Fibroblast of lung (primary cell): ENCODE data around the gene TCP11L2. TPM values are rescaled to one million over a fixed set of nuclear protein-coding genes. Genes with fewer than 3 reads are reported as not detected.

Source experiments
- DNase-seq, 2 donors: peaks; one replicate each; pipeline versions ENCODE4 v3.0.0 to v3.0.0-alpha.2; 2010; ENCODE audit warnings: low read depth in 2 of 2
- H2AFZ ChIP-seq: 2 replicates; pipeline ENCODE4 v1.5.1; 2012; ENCODE audit warnings: low read length, control low read depth, inconsistent platforms
- H3K27ac ChIP-seq: 2 replicates; pipeline ENCODE4 v1.5.1; 2011; ENCODE audit warnings: low read length, control low read depth; ENCODE audit not compliant: insufficient read depth
- H3K27me3 ChIP-seq: 2 replicates; pipeline ENCODE4 v1.5.1; 2011; ENCODE audit warnings: mild to moderate bottlenecking, low read length; ENCODE audit not compliant: control insufficient read depth, insufficient read depth
- H3K36me3 ChIP-seq: 2 replicates; pipeline ENCODE4 v1.5.1; 2011; ENCODE audit warnings: low read length; ENCODE audit not compliant: control insufficient read depth, insufficient read depth
- H3K4me1 ChIP-seq: 2 replicates; pipeline ENCODE4 v1.5.1; 2011; ENCODE audit warnings: low read length; ENCODE audit not compliant: control insufficient read depth, insufficient read depth; ENCODE audit errors: extremely low read depth
- H3K4me2 ChIP-seq: 2 replicates; pipeline ENCODE4 v1.5.1; 2011; ENCODE audit warnings: low read length, control low read depth; ENCODE audit not compliant: insufficient read depth; ENCODE audit errors: extremely low read depth
- H3K4me3 ChIP-seq, 4 experiments: fragments of 200-600 bp in 1 of 4; sonication (generic) in 1 of 4; replicated peaks in 1 of 4; 2 replicates each; pipeline ENCODE4 v1.5.1; 2011 to 2016; ENCODE audit warnings: low read length in 4 of 4, low read depth in 3 of 4, mild to moderate bottlenecking in 3 of 4, control low read depth in 2 of 4, inconsistent platforms in 1 of 4, mixed read lengths in 1 of 4; ENCODE audit not compliant: insufficient read depth in 1 of 4; ENCODE audit errors: control extremely low read depth in 1 of 4
- H3K79me2 ChIP-seq: 2 replicates; pipeline ENCODE4 v1.5.1; 2012; ENCODE audit warnings: mild to moderate bottlenecking, low read length, inconsistent platforms; ENCODE audit not compliant: control insufficient read depth, insufficient read depth
- H3K9ac ChIP-seq: 2 replicates; pipeline ENCODE4 v1.5.1; 2011; ENCODE audit warnings: mild to moderate bottlenecking, low read length, control low read depth; ENCODE audit not compliant: insufficient read depth
- H3K9me3 ChIP-seq: 2 replicates; pipeline ENCODE4 v1.5.1; 2012; ENCODE audit warnings: low read depth, low read length; ENCODE audit not compliant: control insufficient read depth, insufficient read depth
- H4K20me1 ChIP-seq: 2 replicates; pipeline ENCODE4 v1.5.1; 2011; ENCODE audit warnings: low read length; ENCODE audit not compliant: control insufficient read depth, insufficient read depth; ENCODE audit errors: extremely low read depth
- CTCF ChIP-seq, 2 donors: IDR thresholded peaks in 1 of 2; conservative IDR thresholded peaks in 1 of 2; 1 replicate in 1 of 2; 2 replicates in 1 of 2; pipeline ENCODE4 v1.5.1; 2011 to 2012; ENCODE audit warnings: low read length in 2 of 2, control low read depth in 1 of 2, inconsistent platforms in 1 of 2, low read depth in 1 of 2, mild to moderate bottlenecking in 1 of 2
- EZH2 ChIP-seq: IDR thresholded peaks from 2 replicates; pipeline ENCODE4 v1.5.1; 2012; ENCODE audit warnings: low read length, control low read depth, mild to moderate bottlenecking; ENCODE audit errors: missing control alignments
- polyA plus RNA-seq, 2 donors: library from polyadenylated mRNA; depleted of rRNA in 1 of 2; stranded (reverse) in 1 of 2; unstranded in 1 of 2; fragments of >200 nt; gene quantifications; 2 replicates each; pipeline ENCODE4 v1.2.1, GENCODE V29; 2011 to 2012; ENCODE audit warnings: missing spikeins in 1 of 2
- total RNA-seq: library from RNA; depleted of rRNA; stranded (reverse); fragments of >200 nt; gene quantifications from 2 replicates; pipeline ENCODE4 v1.2.1, GENCODE V29; 2014

The TCP11L2 gene
- total and polyA plus RNA-seq, 2 donors (not counting 1 experiment from before 2014, with no cell fraction given) = 23.6 to 82.6 TPM

- Histone ChIP-seq H3K79me2 (no peaks in the 10 kb centered on the region), H3K27ac (no peak overlapping the region), H3K36me3 (no peaks in the 10 kb centered on the region), H3K27me3 (no peaks in the 10 kb centered on the region), H3K9ac (no peak overlapping the region), H2AFZ (no peak overlapping the region), H4K20me1 (no peaks in the 10 kb centered on the region), H3K4me3 (no peak overlapping the region), H3K9me3 (no peaks in the 10 kb centered on the region), H3K4me2 (no peak overlapping the region), H3K4me1 (peaks cover 3% of the 10 kb centered on the region)
- TF ChIP-seq CTCF (conservative IDR thresholded peaks at IDR 0.05 in 1 of 2, IDR thresholded peaks at IDR 0.05 in 1 of 2; ENCODE audit: low read depth in 1 of 2, low read length in 2 of 2) (no peak), EZH2 (no peak)
- DNase-seq = no peak
Measured at GRCh38 chr12:106332536-106332935, 30.0 kb downstream of the TCP11L2 start.

- no peaks in the 10 kb centered on the region for H3K79me2 ChIP-seq
- DNase-seq = no peak
- H3K4me1 ChIP-seq = peaks cover 3% of the 10 kb centered on the region
- H4K20me1 ChIP-seq = no peaks in the 10 kb centered on the region
- no peaks in the 10 kb centered on the region for H3K27me3 ChIP-seq
- H3K27ac ChIP-seq = no peak overlapping the region
- no peak for TF ChIP-seq EZH2
- TF ChIP-seq CTCF (conservative IDR thresholded peaks at IDR 0.05 in 1 of 2, IDR thresholded peaks at IDR 0.05 in 1 of 2; ENCODE audit: low read depth in 1 of 2, low read length in 2 of 2) = no peak
- no peak overlapping the region for H3K4me2 ChIP-seq
- no peak overlapping the region for H3K9ac ChIP-seq
- no peak overlapping the region for H3K4me3 ChIP-seq
- H3K9me3 ChIP-seq = no peaks in the 10 kb centered on the region
- no peaks in the 10 kb centered on the region for H3K36me3 ChIP-seq
- no peak overlapping the region for H2AFZ ChIP-seq
Measured at GRCh38 chr12:106333010-106333409, 30.5 kb downstream of the TCP11L2 start.

GRCh38 chr12:106333756-106334155 is 31.2 kb downstream of the TCP11L2 start:
- H2AFZ ChIP-seq = no peak overlapping the region
- DNase-seq = no peak
- no peak overlapping the region for H3K27ac ChIP-seq
- H3K79me2 ChIP-seq = no peaks in the 10 kb centered on the region
- no peaks in the 10 kb centered on the region for H3K27me3 ChIP-seq
- H3K4me1 ChIP-seq = peaks cover 3% of the 10 kb centered on the region
- no peaks in the 10 kb centered on the region for H3K9me3 ChIP-seq
- no peaks in the 10 kb centered on the region for H4K20me1 ChIP-seq
- H3K9ac ChIP-seq = no peak overlapping the region
- no peak overlapping the region for H3K4me3 ChIP-seq
- H3K36me3 ChIP-seq = no peaks in the 10 kb centered on the region
- TF ChIP-seq EZH2 (no peak), CTCF (conservative IDR thresholded peaks at IDR 0.05 in 1 of 2, IDR thresholded peaks at IDR 0.05 in 1 of 2; ENCODE audit: low read depth in 1 of 2, low read length in 2 of 2) (no peak)
- H3K4me2 ChIP-seq = no peak overlapping the region
